Stimulated activated memory B cell treated with anti-CD40 and anti-IgM and Interleukin-4, amounts not matched to agents 10 μg/mL and 1 μg/mL and 100 μg/mL, for 72 hours (primary cell): Measurements from ENCODE around the gene UROC1.

ENCODE experiments used
- ATAC-seq: fragments of 150-1000 bp; cut with Tn5 transposase; 2 replicates; pipeline ENCODE4 v1.10.0; 2021
- H3K27ac Mint-ChIP-seq: one replicate; pipeline ENCODE4 v1.8.0; 2022; ENCODE audit warnings: mild to moderate bottlenecking, mixed read lengths
- H3K27me3 Mint-ChIP-seq: one replicate; pipeline ENCODE4 v1.8.0; 2022; ENCODE audit warnings: mixed read lengths
- H3K36me3 Mint-ChIP-seq: one replicate; pipeline ENCODE4 v1.8.0; 2022; ENCODE audit warnings: mixed read lengths
- H3K4me1 Mint-ChIP-seq: one replicate; pipeline ENCODE4 v1.8.0; 2022; ENCODE audit warnings: mixed read lengths
- H3K4me3 Mint-ChIP-seq: one replicate; pipeline ENCODE4 v1.8.0; 2022; ENCODE audit warnings: mild to moderate bottlenecking, moderate library complexity, mixed read lengths
- H3K9me3 Mint-ChIP-seq: one replicate; pipeline ENCODE4 v1.8.0; 2022; ENCODE audit warnings: mixed read lengths

The UROC1 gene

DNA sequence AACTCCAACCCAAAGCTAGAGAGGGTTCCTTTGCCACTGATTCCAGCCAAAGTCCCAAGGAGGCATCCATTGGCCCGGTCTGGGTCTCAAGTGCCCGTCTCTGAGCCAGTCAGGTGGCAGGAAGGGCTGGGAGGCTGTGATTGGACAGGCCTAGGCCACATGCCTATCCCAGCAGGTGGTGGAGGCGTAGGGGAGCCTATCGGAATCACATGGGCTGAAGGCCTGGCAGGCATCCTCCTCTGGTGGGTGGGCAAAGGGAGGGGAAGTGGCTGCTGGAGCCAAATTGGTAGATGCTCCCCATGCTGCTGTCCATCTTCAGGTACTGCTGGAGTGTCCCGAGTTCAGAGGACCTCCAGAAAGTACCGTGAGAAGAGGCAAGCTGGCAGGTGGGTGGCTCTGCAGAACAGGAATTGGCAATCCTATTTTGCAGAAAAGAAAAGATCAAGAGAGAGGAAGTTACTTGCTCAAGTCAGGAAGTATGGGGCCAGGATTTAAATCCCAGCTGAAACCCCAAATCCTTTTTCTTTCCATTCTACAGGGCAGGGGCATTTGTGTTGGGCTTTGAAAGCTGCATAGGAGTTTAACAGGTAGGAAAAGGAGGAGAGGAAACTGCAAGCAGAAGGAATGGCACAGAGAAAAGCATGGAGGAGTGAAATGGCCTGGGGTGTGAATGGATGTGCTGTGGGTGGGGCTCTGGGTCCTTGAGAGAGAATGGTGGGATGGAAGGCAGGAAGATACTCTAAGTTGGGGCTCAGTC, 10.1 kb upstream of the UROC1 start:
- ATAC-seq: no peak
- H3K27ac Mint-ChIP-seq: no peak overlapping the region
- H3K27me3 Mint-ChIP-seq: peaks cover 32% of the 10 kb centered on the region
- H3K9me3 Mint-ChIP-seq: no peaks in the 10 kb centered on the region
- H3K36me3 Mint-ChIP-seq: no peaks in the 10 kb centered on the region
- H3K4me1 Mint-ChIP-seq: no peaks in the 10 kb centered on the region
- H3K4me3 Mint-ChIP-seq: no peak overlapping the region

DNA sequence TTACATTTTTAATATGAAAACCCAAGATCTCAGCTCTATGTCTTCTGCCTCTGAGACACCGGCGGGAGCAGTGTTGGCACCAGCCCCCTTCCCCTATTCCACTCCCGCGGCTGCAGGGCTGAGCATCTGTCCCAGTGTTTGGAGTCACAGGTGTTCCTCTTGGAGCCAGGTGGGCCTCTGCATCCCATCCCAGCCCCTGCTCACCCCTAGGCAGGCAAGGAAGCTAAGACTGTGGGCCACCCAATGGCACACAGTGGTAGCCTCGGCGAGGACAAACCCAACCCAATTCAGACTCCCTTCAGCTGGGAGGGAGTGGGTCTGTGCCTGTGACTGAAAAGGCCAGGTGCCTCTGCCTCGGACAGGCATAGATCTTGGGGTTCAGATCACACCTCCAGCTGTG, 9.4 kb upstream of the UROC1 start:
- no peaks in the 10 kb centered on the region for H3K36me3 Mint-ChIP-seq
- no peak overlapping the region for H3K4me3 Mint-ChIP-seq
- H3K4me1 Mint-ChIP-seq: no peaks in the 10 kb centered on the region
- peaks cover 33% of the 10 kb centered on the region for H3K27me3 Mint-ChIP-seq
- H3K27ac Mint-ChIP-seq: no peak overlapping the region
- no peaks in the 10 kb centered on the region for H3K9me3 Mint-ChIP-seq
- ATAC-seq: no peak

DNA sequence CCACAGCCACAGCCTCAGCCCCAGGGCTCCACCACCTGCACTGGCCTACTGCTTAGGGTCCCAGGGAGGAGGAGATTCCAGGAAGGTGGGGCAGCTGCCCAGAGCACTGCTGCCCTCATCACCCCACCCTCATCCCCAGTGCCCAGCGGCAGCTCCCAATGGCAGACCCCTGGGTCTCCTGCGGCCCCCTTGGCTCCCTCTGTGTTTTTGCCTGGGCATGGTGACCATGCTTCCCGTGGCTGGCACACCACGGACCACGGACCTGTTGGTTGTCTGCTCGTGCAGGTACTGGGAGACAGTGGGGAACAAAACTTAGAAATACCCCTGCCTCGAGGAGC, 9.1 kb upstream of the UROC1 start:
- H3K4me1 Mint-ChIP-seq: no peaks in the 10 kb centered on the region
- peaks cover 33% of the 10 kb centered on the region for H3K27me3 Mint-ChIP-seq
- no peak overlapping the region for H3K27ac Mint-ChIP-seq
- no peaks in the 10 kb centered on the region for H3K36me3 Mint-ChIP-seq
- H3K4me3 Mint-ChIP-seq: no peak overlapping the region
- H3K9me3 Mint-ChIP-seq: no peaks in the 10 kb centered on the region
- no peak for ATAC-seq

DNA sequence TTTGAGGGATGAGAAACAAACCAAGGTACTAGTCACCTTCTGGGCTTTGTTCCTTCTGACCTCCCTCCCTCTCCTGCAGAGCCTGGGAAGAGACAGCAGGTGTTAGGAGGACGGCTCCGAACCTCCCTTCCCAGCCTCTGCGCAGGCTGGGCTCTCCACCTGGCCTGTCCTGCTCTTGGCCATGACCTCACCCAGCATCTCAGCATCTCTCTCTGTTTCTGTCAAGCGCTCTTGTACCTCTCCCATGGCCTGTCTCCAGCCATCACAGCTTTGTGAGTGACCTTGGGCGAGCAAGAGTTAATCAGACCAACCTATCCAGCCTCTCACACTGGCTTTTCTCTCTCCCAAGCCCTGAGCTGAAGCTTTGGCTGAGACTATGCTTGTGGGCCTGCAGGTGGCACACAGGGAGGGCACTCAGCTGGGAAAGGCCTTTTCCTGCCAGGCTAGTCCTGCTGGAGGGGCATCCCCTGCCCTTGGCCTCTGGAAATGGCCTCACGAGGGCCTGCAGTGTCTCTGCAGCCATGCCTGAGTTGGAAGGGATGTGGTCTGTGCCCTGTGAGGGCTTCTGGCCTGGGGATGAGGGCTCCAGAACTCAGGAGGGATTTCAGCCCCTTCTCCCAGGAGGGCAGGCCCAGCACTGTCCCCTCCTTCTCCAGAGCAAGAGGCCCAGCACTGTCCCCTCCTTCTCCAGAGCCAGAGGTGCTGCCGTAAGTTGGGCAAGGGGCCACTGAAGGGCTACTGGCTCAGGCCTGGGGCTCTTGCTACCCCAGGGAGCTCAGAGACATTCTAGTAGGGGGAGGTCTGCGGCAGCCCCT, 8.5 kb upstream of the UROC1 start:
- no peaks in the 10 kb centered on the region for H3K4me1 Mint-ChIP-seq
- ATAC-seq: no peak

DNA sequence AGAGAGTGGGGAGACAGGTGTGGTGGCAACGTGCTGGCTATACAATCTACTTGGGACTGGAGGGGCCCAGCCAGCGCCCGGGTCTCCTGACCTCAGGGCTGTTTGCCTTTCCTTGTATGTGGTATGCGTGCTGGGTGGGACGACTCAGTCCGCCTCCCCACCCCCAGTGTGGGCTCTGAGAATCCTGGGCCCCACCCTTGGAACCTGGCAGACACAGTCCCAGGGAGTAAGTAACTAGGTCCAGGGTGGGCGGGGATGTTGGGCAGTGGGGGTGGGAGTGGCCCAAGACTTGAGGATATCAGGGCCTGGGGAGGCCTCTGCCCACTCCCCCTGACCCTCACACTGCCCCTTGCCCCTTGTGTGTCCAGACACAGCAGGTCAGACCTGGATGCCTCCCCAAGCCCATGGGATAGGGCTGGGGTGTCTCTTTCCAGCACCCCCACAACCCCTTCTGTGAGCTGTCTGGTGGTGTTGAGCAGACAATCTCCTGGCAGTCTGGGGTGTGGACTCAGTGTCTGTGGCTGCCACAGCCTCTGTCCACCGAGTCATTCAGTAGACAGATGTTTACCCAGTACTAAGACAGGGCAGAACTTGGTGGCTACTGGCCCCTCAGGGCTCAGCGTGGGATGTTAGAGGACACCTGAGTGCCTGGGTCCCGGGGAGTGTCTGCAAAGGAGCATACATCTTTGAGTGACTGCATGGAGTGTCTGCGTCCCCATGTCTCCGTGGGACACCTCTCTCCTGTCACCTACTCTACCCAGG, 7.7 kb upstream of the UROC1 start:
- ATAC-seq: no peak
- Mint-ChIP-seq H3K9me3 (no peaks in the 10 kb centered on the region), H3K4me1 (no peaks in the 10 kb centered on the region), H3K27me3 (peaks cover 37% of the 10 kb centered on the region), H3K4me3 (no peak overlapping the region), H3K27ac (no peak overlapping the region), H3K36me3 (no peaks in the 10 kb centered on the region)

More for the DNA sequence above, 8.5 kb upstream of the UROC1 start:
- H3K27ac Mint-ChIP-seq: no peak overlapping the region
- H3K36me3 Mint-ChIP-seq: no peaks in the 10 kb centered on the region
- no peak overlapping the region for H3K4me3 Mint-ChIP-seq
- peaks cover 33% of the 10 kb centered on the region for H3K27me3 Mint-ChIP-seq
- no peaks in the 10 kb centered on the region for H3K9me3 Mint-ChIP-seq

DNA sequence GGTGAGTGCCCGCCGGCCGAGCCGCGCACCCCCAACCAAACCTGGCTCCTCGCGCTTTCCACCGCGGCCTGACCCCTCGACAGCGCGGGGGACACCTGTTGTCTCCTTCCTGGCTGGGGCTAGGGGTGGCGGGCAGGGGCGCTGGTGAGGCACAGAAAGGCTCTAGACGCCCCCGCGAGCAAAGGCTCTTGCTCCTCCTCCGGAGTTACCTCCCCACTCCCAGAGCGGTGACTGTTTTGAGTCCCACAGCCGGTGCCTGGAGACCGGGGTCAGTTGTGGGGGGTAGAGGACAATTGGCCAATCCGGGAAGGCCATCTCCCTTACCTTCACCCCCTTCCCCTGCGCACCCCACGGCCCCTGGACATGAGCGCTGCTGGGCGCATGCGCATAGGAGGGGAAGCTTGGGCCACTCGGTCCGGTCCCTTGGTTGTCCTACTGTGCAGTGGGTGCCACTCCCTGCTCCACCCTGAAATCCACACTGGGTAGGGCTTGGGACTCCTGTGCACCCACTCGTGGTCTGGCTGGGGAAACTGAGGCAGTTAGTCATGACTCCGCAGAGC, 6.9 kb upstream of the UROC1 start:
- H3K9me3 Mint-ChIP-seq: no peaks in the 10 kb centered on the region
- H3K27me3 Mint-ChIP-seq: peaks cover 34% of the 10 kb centered on the region
- no peak for ATAC-seq
- no peaks in the 10 kb centered on the region for H3K4me1 Mint-ChIP-seq
- H3K36me3 Mint-ChIP-seq: no peaks in the 10 kb centered on the region
- peak overlapping the region; percentile 28 for H3K4me3 Mint-ChIP-seq
- no peak overlapping the region for H3K27ac Mint-ChIP-seq

DNA sequence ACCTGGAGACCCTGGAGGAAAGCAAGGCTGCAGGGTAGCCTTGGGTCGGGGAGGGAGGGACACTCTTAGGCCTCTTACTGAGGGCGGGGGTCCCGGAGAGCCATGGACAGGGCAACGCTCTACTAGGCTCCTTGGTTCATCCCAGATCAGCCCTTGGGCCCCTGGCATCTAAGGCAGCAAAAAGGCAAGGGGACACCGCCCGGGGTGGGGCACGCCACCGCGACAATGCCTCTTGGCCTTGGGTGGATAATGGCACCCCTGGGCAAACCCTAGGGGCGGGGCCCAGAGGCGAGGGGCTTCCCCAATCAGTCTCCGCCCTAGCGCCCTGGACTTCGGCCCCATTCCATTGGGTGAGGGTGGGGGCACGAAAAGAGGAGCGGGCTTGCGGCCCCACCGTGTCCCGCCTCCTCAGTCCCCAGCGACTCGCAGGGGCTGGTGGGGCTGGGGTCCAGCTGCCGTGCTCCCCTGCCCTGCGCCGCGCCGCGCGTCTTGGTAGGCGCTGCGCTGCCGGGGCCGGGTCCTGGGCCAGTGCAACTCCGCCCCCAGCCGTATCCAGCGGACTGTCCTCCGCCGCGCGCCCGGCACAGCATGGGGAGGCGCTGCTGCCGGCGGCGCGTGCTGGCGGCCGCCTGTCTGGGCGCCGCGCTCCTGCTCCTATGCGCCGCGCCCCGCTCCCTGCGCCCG, 6.3 kb upstream of the UROC1 start, which contains the start of gene CHST13:
Gene CHST13 (plus strand): TSS at position 411 of the 684 bp plus-strand sequence. CDS start 178 bp downstream, at position 589.
- no peak for ATAC-seq
- H3K27ac Mint-ChIP-seq: no peak within 1 kb of the TSS
- H3K4me1 Mint-ChIP-seq: no peaks in the 10 kb centered on the region

DNA sequence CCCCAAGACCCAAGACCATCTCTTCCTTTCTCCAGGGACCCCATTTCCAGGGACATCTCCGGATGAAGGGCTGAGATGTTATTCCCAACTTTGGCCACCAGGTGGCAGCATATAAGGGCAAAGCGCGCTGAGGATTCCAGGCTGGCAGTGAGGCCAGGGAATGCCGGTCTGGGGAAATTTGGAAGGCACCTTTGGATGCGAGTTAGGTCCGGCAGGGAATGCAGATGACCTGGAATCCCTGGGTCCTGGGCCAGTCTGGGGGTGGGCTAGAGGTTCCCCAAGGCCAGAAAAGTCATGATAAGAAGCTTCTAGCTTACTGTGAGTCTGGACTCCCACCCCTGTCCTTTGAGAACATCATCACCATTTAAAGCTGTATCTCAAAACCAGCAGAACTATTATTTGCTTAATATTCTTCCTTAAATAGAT, 4.8 kb upstream of the UROC1 start:
- Mint-ChIP-seq H3K27ac (no peak overlapping the region), H3K27me3 (peaks cover 36% of the 10 kb centered on the region), H3K36me3 (no peaks in the 10 kb centered on the region), H3K4me1 (no peaks in the 10 kb centered on the region), H3K4me3 (no peak overlapping the region), H3K9me3 (no peaks in the 10 kb centered on the region)
- ATAC-seq: no peak

More for the DNA sequence above, 6.3 kb upstream of the UROC1 start, which contains the start of gene CHST13:
- Mint-ChIP-seq H3K36me3 (no peaks in the 10 kb centered on the region), H3K9me3 (no peaks in the 10 kb centered on the region), H3K4me3 (peak within 1 kb of the TSS; percentile 28), H3K27me3 (peaks cover 31% of the 10 kb centered on the region)

DNA sequence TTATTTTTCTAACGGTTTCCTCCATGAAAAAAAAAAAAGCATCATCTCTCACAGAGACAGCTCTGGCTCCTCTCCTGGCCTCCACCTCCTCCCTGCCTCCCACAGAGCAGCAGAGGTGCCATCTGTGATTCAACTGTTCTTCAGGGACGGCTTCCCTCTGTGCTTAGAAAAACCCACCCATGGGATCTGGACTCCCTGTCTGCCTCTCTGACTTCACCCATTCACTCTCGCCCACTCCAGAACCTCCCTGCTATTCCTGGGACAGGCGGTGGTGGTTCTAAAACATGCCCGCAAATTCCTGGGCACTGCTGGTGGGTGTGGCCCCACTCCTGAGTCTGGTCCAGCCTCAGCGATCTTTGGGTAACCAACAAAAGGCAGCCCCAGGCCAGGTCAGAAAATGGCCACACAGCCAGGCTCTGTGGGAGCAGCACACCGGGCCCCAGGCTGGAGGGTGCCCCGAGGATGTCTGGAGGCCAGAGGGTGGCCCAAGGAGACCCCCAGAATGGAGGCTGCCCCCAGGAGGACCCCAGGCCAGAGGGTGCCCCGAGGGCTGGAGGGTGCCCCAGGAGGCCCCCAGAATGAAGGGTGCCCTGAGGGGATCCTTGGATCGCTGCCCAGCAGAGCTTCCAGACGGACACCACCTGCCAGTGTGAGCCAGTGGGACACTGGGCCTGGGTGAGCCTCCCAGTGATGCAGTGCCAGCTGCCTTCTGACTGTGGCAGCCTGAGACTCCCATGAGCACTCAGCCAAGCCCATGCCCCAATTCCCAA, 3.7 kb upstream of the UROC1 start:
- no peaks in the 10 kb centered on the region for H3K4me1 Mint-ChIP-seq
- H3K27ac Mint-ChIP-seq: no peak overlapping the region
- no peak for ATAC-seq
- no peaks in the 10 kb centered on the region for H3K9me3 Mint-ChIP-seq
- H3K4me3 Mint-ChIP-seq: no peak overlapping the region
- no peaks in the 10 kb centered on the region for H3K36me3 Mint-ChIP-seq
- peaks cover 42% of the 10 kb centered on the region for H3K27me3 Mint-ChIP-seq

DNA sequence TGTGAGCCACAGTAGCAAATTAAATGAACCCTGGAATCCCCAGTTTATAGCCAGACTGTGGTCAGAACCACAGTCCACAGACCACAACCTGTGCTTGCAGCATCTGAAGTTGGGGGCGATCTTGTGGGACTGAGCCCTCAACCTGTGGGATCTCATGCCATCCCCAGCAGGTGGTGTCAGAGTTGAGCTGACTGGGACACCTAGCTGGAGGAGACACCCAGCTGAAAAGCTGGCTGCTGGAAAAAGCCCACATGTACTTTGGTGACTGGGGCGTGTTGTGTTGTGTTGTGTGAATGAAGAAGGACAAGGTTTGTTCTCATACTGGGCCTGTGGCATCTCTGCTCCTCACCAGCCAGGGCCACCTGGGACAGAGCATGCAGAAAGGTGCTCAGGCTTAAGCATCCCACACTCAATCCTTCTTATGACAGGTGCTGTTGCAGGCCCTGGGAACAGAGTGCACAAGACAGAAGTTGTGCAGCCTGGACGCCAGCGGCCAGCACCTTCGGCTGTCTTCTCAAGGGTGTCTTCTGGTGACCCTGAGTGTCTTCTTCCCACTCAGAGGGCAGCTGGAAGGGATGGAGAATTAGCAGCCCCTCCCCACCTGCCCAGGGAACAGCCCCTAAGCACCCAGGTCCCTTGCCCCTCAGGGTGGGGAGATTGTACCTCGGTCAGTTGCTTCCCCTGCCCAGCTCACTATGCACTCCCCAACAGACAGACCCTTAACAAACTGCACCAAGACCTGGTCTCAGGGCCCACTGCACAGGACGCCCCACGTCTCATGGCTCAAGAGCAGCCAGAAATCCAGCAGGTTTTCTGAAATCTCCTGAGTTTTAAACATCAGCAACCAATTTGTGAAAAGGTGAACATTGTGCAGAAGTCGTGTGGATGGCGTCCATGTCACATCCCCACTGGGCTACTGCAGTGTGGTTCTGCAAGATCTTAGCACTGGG, 2.2 kb upstream of the UROC1 start:
- peaks cover 31% of the 10 kb centered on the region for H3K27me3 Mint-ChIP-seq
- H3K4me3 Mint-ChIP-seq: no peak overlapping the region
- no peak for ATAC-seq
- H3K27ac Mint-ChIP-seq: no peak overlapping the region
- no peaks in the 10 kb centered on the region for H3K4me1 Mint-ChIP-seq
- H3K36me3 Mint-ChIP-seq: no peaks in the 10 kb centered on the region
- no peaks in the 10 kb centered on the region for H3K9me3 Mint-ChIP-seq

DNA sequence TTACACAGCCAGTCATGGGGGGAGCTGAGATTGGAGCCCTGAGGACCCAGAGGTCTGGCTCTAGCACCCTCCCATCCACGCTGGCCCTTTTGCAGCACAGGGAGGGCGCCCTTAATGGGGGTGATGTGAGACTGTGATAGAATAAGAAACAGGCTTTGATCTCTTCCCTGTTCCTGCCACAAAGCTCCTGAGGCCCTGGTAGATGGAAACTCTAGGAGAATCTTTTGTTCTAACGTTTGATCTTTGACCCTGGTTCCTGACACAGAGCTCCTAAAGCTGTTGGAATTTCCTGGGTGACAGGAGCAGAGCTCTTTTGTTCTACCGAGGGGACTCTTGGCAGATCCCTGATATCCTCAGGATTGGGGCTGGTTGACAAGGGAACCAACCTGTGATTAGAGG, 1.2 kb upstream of the UROC1 start:
- Mint-ChIP-seq H3K4me1 (no peaks in the 10 kb centered on the region), H3K4me3 (no peak overlapping the region), H3K27me3 (peaks cover 30% of the 10 kb centered on the region), H3K9me3 (no peaks in the 10 kb centered on the region), H3K27ac (no peak overlapping the region), H3K36me3 (no peaks in the 10 kb centered on the region)
- ATAC-seq: no peak

DNA sequence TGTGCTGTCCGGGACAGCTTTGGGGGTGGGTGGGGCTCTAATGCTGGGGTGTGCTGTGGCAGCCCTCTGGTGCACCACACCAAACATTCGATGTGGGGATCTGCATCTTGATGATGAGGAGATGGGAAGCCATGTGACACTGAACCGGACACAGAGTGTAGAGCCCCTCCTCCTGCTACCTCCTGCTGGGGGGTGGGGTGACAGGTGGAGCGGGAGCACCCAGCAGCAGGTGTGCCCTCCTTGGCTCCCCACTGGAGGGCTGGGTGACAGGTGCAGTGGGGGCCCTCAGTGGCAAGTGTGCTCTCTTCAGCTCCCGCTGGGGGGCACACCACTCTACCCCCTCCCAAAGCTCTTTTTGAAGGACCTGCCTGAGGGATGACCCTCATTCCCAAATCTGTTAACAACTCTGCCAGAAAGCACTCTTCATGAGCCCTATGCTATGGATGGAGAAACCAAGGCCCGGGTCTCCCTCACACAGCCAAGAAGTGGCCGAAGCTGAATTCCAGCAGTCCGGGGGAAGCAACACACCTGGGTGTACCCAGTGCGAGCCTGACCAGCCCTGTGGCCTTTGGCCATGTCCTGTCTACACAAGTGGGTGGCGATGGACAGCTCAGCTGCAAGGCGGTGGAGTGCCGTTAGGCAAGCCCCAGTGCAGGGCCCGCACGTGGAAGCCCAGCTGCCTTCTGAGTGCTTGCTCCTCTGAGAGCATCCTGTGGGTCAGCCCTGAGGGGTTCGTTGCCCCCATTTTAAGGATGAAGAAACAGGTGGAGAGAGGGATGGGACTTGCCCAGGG, 609 bp upstream of the UROC1 start:
- Mint-ChIP-seq H3K4me1 (no peaks in the 10 kb centered on the region), H3K27me3 (peaks cover 24% of the 10 kb centered on the region), H3K4me3 (no peak overlapping the region), H3K36me3 (no peaks in the 10 kb centered on the region), H3K27ac (no peak overlapping the region), H3K9me3 (no peaks in the 10 kb centered on the region)
- ATAC-seq: no peak

DNA sequence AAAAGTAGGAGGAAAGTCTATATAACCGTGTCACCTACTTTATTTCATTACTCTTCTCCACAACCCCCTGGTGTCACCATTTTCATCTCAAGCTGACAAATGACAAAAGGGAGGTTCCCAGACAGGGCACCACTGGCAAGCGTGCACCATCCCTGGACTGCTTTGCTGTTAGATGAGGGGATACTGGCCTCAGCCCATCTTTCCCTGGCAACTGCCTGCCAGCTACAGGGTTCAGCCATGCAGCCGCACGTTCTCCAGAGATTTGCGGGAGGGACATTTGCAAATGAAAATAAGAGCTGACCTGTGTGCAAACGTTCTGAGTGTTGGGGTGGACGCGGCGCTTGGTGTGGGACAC, 660 bp downstream of the UROC1 start:
- ATAC-seq: no peak
- Mint-ChIP-seq H3K4me1 (no peaks in the 10 kb centered on the region), H3K27me3 (peaks cover 18% of the 10 kb centered on the region), H3K9me3 (no peaks in the 10 kb centered on the region), H3K27ac (no peak overlapping the region), H3K36me3 (no peaks in the 10 kb centered on the region), H3K4me3 (no peak overlapping the region)
